ENCODE measurements around the gene LDLRAD1.
A peak's percentile ranks its signal among the peaks of the same experiment; 100 is the strongest.
"Not testable (repeated sequence)": the region's sequence is repeated elsewhere in the genome, so short reads cannot be mapped to it uniquely, and the experiment has no call there.

The LDLRAD1 gene

DNA sequence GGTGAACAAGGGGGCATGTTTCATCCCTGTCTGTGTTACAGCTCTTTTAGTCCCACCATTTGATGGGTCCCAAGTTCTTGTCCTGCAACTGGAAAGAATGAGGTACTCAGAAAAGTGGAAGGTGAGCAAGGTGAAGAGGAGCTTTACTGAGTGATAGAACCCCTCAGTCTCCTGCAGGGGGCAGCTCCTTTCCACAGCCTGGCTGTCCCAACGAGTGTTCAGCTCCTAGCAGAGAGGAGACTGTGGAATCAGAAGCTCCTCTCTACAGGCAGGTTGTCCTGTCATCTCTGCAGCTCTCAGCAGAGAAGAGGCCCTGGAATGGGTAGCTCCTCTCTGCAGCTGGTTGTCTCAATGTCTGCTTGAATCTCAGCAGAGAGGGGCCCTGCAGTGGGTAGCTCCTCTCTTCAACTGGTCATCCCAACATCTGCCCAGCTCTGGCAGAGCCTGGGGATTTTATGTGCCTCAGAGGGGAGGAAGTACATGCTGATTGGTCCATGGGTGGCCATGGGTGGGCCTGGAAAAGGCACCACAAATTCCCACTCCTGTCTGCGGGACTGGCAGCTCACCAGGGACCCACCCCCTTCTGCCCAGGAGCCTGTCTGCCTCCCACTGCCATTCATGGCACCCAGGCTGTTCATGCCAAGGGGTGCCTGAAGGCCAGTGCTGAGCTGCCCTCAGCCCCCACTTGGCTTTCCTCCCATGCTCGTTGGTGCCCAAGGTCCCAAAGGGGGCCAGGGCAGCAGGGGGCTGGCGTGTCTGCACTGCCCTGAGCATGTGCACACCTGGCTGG, 25.7 kb downstream of the LDLRAD1 start:
- no peak for DNase-seq

DNA sequence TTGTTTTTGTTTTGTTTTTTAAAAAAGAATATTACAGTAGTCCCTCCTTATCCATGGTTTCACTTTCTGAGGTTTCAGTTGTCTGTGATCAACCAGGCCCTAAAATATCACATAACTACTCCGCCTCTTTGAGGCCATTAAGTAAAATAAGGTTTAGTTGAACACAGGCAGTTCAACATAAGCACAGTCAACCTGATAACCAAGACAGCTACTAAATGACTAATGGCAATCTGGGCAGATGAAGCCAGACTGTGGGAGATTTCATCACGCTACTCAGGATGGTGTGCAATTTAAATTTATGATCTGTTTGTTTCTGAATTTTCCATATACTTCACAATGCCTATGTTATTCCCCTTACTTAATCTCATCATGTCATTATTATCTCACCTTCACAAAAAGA, 30.1 kb downstream of the LDLRAD1 start:
- DNase-seq = no peak

DNA sequence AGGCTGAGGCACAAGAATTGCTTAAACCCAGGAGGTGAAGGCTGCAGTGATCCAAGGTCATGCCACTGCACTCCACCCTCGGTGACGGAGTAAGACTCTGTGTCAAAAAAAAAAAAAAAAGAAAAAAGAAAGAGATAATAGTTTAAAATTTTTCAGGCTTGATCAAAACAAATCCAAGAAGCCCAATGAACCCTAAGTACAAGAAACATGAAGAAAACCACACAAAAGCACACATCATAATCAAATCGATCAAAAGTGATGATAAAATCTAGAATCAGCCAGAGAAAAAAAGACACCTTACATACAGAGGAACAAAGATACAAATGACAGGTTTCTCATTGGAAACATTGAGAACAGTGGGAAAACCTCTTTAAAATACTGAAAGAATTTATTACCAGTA, 31.5 kb downstream of the LDLRAD1 start:
- DNase-seq = peak; percentile 10

DNA sequence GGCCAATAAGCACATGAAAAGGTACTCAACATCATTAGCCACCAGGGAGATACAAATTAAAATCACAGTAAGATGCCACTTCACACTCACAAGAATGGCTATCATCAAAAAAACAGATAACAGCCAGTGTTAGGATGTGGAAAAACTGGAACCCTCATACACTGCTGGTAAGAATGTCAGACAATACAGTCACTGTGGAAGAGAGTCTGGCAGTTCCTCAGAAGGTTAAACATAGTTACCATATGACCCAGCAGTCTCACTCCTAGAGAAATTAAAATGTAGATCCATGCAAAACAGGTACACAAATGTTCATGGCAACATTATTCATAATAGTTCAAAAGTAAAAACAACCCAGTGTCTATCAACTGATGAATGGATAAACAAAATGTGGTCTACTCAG, 33.3 kb downstream of the LDLRAD1 start:
- DNase-seq = no peak

DNA sequence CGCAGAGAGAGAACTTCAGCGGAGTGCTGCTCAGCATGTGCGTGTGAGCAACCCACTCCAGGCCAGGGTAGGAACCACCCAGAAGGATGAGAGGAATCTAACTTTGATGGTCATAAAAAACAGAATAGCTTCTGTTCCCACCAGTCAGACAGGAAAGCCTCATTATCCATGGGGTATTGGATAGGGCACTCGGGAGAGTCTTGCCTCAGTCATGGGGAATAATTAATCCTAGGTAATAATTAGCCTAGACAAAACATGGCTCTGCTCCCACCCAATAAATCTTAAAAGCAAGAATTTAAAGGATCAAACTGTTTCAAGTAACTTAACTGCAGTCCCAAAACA, 35.3 kb downstream of the LDLRAD1 start:
- no peak for DNase-seq

DNA sequence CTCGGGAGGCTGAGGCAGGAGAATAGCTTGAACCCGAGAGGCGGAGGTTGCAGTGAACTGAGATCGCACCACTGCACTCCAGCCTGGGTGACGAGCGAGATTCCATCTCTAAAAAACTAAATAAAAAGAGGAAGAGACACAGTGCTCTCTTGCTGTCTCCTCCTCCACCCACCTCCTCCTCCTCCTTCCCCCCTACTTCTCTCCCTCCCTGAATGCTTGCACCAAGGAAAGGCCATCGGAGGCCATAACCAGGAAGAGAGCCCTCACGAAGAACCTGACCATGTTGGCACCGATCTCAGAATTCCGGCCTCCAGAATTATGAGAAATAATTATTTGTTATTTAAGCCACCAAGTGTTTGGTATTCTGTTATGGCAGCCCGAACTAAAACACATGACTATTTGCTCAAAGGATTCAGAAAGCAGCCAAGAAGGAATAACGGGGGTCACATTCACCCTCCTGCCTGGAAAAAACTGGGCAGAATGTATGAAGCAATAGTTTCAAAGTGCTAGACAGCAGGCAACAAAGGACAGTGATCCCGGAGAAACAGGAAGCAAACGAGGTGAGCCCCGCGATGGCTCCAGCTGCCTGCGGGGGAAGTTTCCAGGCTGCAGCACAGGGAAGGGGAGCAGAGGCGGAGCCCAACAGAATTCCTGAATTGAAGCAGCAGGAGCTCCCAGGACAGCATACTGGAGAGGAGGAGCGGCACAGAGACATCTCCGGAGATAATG, 35.8 kb downstream of the LDLRAD1 start:
- DNase-seq = no peak

GRCh38 chr1:53981220-53981619, 36.8 kb downstream of the LDLRAD1 start:
- DNase-seq = no peak

GRCh38 chr1:53979712-53980450, 38.1 kb downstream of the LDLRAD1 start:
- DNase-seq = no peak

DNA sequence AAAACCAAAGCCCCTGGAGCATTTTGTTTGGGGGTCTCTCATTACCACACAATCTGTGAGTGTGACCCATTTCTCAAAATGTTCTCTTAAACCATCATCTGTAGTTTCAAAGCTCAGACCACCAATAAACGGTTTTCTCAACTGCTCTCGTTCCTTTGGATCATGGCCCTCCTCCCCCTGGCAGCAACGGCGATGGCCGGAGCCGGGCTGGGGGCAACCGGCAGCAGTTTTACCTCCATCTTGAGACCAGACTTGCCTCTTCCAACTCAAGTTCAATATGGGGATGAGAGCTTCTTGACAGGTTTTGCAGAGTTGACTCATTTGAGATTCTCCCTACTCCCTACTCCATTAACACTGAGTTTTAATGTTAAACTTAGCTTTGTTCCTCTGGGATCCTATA, 42.1 kb downstream of the LDLRAD1 start:
- no peak for DNase-seq

- DNase-seq = no peak
Measured at GRCh38 chr1:53971718-53972117, 46.3 kb downstream of the LDLRAD1 start.

- DNase-seq = not testable (repeated sequence)
Measured at GRCh38 chr1:53969323-53969722, 48.7 kb downstream of the LDLRAD1 start.

DNA sequence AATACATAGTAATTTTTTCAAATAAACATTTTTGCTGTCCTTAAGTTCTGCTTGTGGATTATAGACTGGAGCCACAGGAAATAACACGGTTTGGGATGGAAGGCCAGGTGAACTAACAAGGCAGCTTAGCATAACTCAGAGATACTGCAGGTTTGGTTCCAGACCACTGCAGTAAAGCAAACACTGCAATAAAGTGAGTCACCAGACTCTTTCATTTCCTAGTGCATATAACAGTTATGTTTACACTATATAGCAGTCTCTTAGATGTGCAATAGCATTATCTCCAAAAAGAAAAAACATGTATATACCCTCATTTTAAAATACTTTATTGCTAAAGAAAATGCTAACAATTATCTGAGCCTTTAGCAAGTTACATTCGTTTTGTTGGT, 49.9 kb downstream of the LDLRAD1 start:
- no peak for DNase-seq

GRCh38 chr1:53967409-53968124, 50.4 kb downstream of the LDLRAD1 start:
- DNase-seq = no peak

- no peak for DNase-seq
Measured at GRCh38 chr1:53966794-53967193, 51.2 kb downstream of the LDLRAD1 start.

GRCh38 chr1:53964109-53964508, 53.9 kb downstream of the LDLRAD1 start:
- DNase-seq = no peak

DNA sequence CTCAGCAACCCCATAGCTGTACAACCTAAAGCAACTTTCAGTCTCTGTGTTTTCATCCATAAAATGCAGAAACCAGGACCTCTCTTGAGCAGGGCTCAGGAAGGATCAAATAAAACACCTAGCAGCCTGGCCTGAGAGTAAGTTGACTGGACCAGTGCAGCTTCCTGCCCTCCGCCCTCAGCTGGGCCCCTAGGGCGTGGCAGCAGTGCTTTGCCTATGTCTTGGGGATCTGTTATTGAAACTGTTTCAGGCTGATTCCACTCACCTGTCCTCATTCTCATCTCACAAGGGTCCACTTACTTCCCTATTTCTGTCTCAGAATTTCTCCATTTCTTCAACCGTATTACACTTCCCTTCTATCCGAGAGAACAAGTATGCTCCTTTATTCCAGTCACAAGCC, 54.5 kb downstream of the LDLRAD1 start:
- DNase-seq = no peak

- no peak for DNase-seq
Measured at GRCh38 chr1:53962395-53962794, 55.6 kb downstream of the LDLRAD1 start.

DNA sequence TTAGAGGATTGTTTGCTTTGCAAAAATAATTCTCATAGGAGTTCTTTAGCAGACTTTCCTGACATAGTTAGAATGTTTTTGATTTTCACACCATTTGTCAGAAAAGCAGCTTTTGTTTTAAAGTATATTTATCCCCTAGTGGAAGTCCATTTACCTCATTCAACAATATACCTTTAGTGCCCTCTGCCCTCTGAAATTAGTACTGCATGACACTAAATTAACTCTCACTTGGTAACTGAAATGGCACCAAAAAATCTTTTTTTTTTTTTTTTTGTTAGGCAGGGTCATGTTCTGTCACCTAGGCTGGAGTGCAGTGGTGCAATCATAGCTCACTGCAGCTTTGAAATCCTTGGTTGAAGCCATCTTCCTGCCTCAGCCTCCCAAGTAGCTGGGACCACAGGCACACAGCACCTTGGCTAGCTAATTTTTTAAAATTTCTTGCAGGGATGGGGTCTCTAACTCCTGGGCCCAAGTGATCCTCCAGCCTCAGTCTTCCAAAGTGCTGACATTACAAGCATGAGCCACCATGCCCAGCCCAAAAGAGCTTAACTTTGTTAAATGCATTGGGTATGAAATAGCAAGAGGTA, 58.2 kb downstream of the LDLRAD1 start:
- DNase-seq = peak; percentile 70

Data from CD4-positive, alpha-beta T cell treated with Interleukin-21 for 1 hour (primary cell).